Progenitor cell of endocrine pancreas (in vitro differentiated cells): ENCODE measurements around the gene PTBP1. TPM values are rescaled to one million over a fixed set of nuclear protein-coding genes. Genes with fewer than 3 reads are reported as not detected.

Experiments used
- DNase-seq: peaks from one replicate; pipeline ENCODE4 v3.0.0; 2021; ENCODE audit warnings: low spot score; ENCODE audit not compliant: unreplicated experiment
- H3K27ac Mint-ChIP-seq: 2 replicates; pipeline ENCODE4 v1.8.0; 2021; ENCODE audit warnings: mild to moderate bottlenecking, moderate library complexity, mixed read lengths
- H3K27me3 Mint-ChIP-seq: 2 replicates; pipeline ENCODE4 v1.8.0; 2021; ENCODE audit warnings: mixed read lengths
- H3K36me3 Mint-ChIP-seq: 2 replicates; pipeline ENCODE4 v1.8.0; 2022; ENCODE audit warnings: mixed read lengths; ENCODE audit not compliant: insufficient read depth
- H3K4me1 Mint-ChIP-seq: 2 replicates; pipeline ENCODE4 v1.8.0; 2021; ENCODE audit warnings: low read depth, mixed read lengths
- H3K4me3 Mint-ChIP-seq: 2 replicates; pipeline ENCODE4 v1.8.0; 2021; ENCODE audit warnings: low read depth, mild to moderate bottlenecking, moderate library complexity, mixed read lengths
- H3K9me3 Mint-ChIP-seq: 2 replicates; pipeline ENCODE4 v1.8.0; 2021; ENCODE audit warnings: low read depth, mixed read lengths
- CTCF ChIP-seq: fragments of 200-600 bp; sonication (generic); IDR thresholded peaks from one replicate; pipeline ENCODE4 v1.5.0; 2021; ENCODE audit warnings: antibody characterized with exemption, mild to moderate bottlenecking; ENCODE audit not compliant: unreplicated experiment
- microRNA-seq: library from miRNA; unstranded; fragments of <30 nt; microRNA quantifications from one replicate; pipeline ENCODE4 v1.1.0, GENCODE V29; 2020; ENCODE audit warnings: borderline number of aligned reads; ENCODE audit not compliant: unreplicated experiment
- total RNA-seq: library from RNA; stranded (reverse); gene quantifications from 2 replicates; pipeline ENCODE4 v1.2.1, GENCODE V29; 2021

The PTBP1 gene
- total RNA-seq, 1 donor from 2014 or later: 500 TPM

- TF ChIP-seq CTCF: no peak
- H3K27me3 Mint-ChIP-seq: peaks cover 22% of the 10 kb centered on the region
- no peak for DNase-seq
- no peaks in the 10 kb centered on the region for H3K9me3 Mint-ChIP-seq
- H3K27ac Mint-ChIP-seq: no peak overlapping the region
- peaks cover 4% of the 10 kb centered on the region for H3K36me3 Mint-ChIP-seq
- H3K4me1 Mint-ChIP-seq: no peaks in the 10 kb centered on the region
- no peak overlapping the region for H3K4me3 Mint-ChIP-seq
Observed at GRCh38 chr19:861141-861755, 64.0 kb downstream of the PTBP1 start.

Small RNAs within 50 kb of the gene (microRNA-seq; reads per million reads assigned to microRNA genes)
- 43.0 reads per million, percentile 43 among the genes with 10 or more reads in this experiment for gene MIR3187
- gene MIR4745: 48.3 reads per million, percentile 44 among the genes with 10 or more reads in this experiment

Other genes with a start within 250 kb of the PTBP1 start
- 464 and 472 TPM in 2 replicates for gene BSG, start 224.9 kb upstream of the PTBP1 start, total RNA-seq
- 0.34 and 0.47 TPM in 2 replicates for gene HCN2, start 207.6 kb upstream of the PTBP1 start, total RNA-seq
- 62.9 and 68.4 TPM in 2 replicates for gene POLRMT, start 163.9 kb upstream of the PTBP1 start, total RNA-seq
- 0.43 and 0.49 TPM in 2 replicates for gene FGF22, start 157.6 kb upstream of the PTBP1 start, total RNA-seq
- 37.3 and 39.2 TPM in 2 replicates for gene RNF126, start 134.2 kb upstream of the PTBP1 start, total RNA-seq
- gene FSTL3, start 121.1 kb upstream of the PTBP1 start, total RNA-seq: 13.8 and 14.4 TPM in 2 replicates
- gene PRSS57, start 102.0 kb upstream of the PTBP1 start, total RNA-seq: not detected in 2 replicates
- gene PALM, start 88.5 kb upstream of the PTBP1 start, total RNA-seq: 52.4 and 54.3 TPM in 2 replicates
- gene MISP, start 46.3 kb upstream of the PTBP1 start, total RNA-seq: 1.1 and 2.5 TPM in 2 replicates
- gene PLPPR3, start 24.5 kb downstream of the PTBP1 start, total RNA-seq: 128 and 129 TPM in 2 replicates
- gene AZU1, start 30.4 kb downstream of the PTBP1 start, total RNA-seq: 4.8 and 5.1 TPM in 2 replicates
- not detected in 2 replicates for gene PRTN3, start 43.5 kb downstream of the PTBP1 start, total RNA-seq
- not detected in 2 replicates for gene ELANE, start 54.9 kb downstream of the PTBP1 start, total RNA-seq
- gene CFD, start 62.2 kb downstream of the PTBP1 start, total RNA-seq: 1.1 and 1.3 TPM in 2 replicates
- gene MED16, start 95.7 kb downstream of the PTBP1 start, total RNA-seq: 87.2 and 91.7 TPM in 2 replicates
- gene RNU6-9, start 96.0 kb downstream of the PTBP1 start, total RNA-seq: not detected in 2 replicates
- 61.4 and 63.1 TPM in 2 replicates for gene R3HDM4, start 115.8 kb downstream of the PTBP1 start, total RNA-seq
- gene KISS1R, start 119.9 kb downstream of the PTBP1 start, total RNA-seq: 5.8 and 6.1 TPM in 2 replicates
- gene ARID3A, start 128.6 kb downstream of the PTBP1 start, total RNA-seq: 149 and 154 TPM in 2 replicates
- gene WDR18, start 186.9 kb downstream of the PTBP1 start, total RNA-seq: 71.8 and 72.3 TPM in 2 replicates
- gene GRIN3B, start 203.0 kb downstream of the PTBP1 start, total RNA-seq: 1.4 and 1.5 TPM in 2 replicates
- gene TMEM259, start 223.7 kb downstream of the PTBP1 start, total RNA-seq: 171 and 199 TPM in 2 replicates
- not detected in 2 replicates for gene RNU6-2, start 224.1 kb downstream of the PTBP1 start, total RNA-seq
- gene CNN2, start 229.2 kb downstream of the PTBP1 start, total RNA-seq: 225 and 226 TPM in 2 replicates
- 54.6 and 57.3 TPM in 2 replicates for gene ABCA7, start 242.7 kb downstream of the PTBP1 start, total RNA-seq